GM18870 (cell line): Measurements from ENCODE around the gene NR3C2.

ENCODE experiments used
- ATAC-seq: cut with Tn5 transposase; IDR thresholded peaks from one replicate; pipeline ENCODE4 v1.9.1; 2021; ENCODE audit warnings: moderate library complexity; ENCODE audit not compliant: unreplicated experiment

NR3C2 gene

GRCh38 chr4:148268835-148269234 lies 173.4 kb downstream of the NR3C2 start:
- ATAC-seq, result no peak

DNA sequence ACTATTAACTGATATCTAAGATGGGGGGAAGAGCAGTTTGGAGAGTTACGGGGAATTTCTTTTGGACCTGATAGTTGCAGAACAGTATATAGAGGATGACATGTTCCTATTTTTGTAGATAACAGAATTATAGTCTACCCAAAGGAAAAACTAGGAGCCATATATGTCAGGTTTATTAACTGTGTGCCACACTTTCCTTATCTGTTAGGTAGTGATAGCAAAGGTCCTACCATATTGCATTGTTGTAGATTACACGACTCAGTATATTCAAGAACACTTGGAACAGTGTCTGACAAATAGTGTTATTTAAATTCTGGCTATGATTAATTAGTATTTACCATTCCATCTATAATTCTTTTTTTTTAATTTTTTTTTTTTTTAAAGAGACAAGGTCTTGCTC lies 175.3 kb downstream of the NR3C2 start:
- no peak for ATAC-seq

DNA sequence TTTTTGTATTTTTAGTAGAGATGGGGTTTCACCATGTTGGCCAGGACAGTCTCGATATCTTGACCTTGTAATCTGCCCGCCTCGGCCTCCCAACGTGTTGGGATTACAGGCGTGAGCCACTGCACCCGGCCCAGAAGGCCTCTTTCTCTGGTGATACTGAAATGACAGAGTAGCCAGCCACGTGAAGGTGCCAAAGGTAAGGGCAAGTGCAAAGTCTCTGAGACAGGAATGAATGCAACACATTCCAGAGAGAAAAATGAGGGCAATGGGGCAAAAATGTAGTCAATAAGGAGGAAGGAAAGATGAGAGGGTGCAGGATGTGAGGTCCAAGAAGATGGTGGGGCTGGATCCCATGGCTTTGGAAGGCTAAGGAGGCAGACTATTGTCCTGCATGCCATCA lies 176.0 kb downstream of the NR3C2 start:
- no peak for ATAC-seq

DNA sequence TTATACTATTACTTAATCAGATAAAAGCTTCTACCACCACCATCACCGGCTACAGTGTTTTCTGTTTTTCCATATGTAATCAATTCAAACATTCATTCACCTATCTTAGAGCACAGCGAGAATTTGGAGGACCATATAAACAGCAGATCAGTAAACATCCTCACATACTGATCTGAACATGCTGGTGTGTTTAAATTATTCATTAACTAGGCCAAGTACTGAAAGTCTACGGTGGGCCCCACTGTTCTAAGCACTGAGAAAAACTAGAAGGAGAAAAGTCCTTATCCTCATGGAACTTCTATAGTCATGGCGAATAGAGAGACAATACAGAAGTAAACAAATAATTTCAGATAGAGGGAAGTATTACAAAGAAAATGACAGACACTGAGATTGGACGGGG lies 176.6 kb downstream of the NR3C2 start:
- ATAC-seq, result no peak

DNA sequence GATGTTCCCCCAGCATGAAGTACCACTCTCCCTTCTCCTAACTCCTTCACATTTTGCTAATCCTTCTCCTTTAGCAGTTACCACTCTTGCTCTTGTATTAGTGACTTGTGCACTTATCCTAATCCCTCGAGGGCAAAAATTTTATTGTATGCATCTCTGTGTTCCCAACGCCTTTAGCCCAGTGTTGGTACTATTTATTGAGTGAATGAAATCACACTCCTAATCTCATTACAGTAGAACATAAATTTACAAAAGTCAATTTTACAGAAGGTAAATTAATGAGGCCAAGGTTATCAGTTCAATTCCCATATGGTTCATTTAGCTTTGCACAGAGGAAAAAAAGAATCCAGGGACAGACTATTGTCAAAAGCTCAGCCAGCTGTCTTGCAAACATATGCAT lies 178.4 kb downstream of the NR3C2 start:
- no peak for ATAC-seq

- ATAC-seq, result no peak
These were observed 179.1 kb downstream of the NR3C2 start for GRCh38 chr4:148263127-148263526.

DNA sequence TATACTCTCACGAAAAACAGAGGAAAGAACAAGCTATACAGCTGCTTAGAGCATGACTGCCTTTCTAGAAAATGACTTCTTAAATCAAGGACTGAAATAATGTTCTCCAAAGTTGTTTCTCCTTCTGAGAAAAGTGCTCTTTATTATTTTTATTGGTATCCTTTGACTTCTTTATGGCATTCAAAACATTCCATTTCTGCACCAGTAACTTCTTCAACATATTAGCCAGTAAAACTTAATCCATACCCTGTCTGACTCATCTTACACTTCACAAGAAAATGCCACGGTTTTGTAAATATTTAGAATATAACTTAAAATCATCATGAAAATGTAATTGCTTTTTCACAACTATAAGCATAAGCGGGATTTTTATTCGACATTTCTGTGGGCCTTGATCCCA lies 180.4 kb downstream of the NR3C2 start:
- no peak for ATAC-seq

DNA sequence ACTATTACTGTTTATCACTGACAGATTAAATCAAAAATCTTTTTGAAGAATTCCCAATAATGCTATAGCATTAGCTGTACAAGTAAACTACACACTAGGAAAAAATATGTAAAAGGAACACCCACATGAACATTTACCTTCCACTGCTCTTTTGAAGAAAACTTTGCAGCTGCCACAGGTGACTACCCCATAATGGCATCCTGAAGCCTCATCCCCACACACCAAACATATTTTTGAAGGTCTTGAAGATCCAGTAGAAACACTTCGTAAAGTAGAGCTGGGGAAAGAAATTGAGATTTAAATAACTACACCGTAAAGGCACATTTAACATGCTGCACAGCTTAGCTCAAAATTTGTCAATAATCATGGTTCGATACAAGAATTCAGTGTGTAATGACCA lies 182.4 kb downstream of the NR3C2 start:
- no peak for ATAC-seq

DNA sequence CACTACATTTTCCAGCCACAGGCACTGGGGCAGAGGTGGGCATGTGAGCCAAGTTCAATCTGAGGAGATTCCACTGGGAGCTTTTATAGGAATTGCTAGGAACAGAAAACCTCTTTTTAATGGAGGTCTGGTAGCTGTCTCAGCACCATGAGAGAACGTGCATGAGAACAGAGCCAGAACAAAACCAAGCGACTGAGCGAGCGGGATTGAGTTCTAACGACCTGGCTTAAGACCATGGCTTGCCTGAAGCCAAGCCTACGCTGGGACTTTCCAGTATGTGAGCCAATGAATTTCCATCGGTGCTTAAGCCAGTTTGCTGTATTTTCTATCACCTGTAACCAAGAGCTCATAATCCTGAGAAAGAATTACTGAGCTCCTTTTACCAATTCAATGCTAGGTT lies 183.7 kb downstream of the NR3C2 start:
- no peak for ATAC-seq

GRCh38 chr4:148255344-148255720 lies 186.9 kb downstream of the NR3C2 start:
- no peak for ATAC-seq

- ATAC-seq, result no peak
These were observed 187.4 kb downstream of the NR3C2 start for GRCh38 chr4:148254621-148255343.

GRCh38 chr4:148253768-148254167 lies 188.4 kb downstream of the NR3C2 start:
- ATAC-seq, result no peak

GRCh38 chr4:148248824-148249223 lies 193.4 kb downstream of the NR3C2 start:
- no peak for ATAC-seq

- no peak for ATAC-seq
These were observed 197.2 kb downstream of the NR3C2 start for GRCh38 chr4:148245015-148245414.

DNA sequence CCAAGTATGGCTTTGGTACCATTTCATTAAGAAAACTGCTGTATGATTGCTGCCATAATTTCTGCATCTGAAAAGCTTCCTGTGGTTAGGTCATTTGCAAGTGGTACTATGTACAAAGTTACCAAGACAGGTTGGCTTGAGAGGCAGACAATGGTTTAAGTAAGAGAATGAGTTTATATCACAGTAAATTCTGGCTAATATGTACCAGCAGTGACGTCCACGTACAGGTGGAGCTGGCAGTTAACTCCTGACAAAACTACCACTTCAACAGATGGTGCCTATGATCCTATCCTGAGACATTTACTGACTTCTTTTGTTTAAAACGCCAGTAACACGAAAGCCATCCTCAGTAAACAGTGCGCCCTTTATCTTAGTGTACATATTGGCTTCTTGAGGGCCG lies 198.4 kb downstream of the NR3C2 start:
- no peak for ATAC-seq

GRCh38 chr4:148240241-148240640 lies 202.0 kb downstream of the NR3C2 start:
- ATAC-seq, result no peak

GRCh38 chr4:148239494-148239985 lies 202.7 kb downstream of the NR3C2 start:
- no peak for ATAC-seq

DNA sequence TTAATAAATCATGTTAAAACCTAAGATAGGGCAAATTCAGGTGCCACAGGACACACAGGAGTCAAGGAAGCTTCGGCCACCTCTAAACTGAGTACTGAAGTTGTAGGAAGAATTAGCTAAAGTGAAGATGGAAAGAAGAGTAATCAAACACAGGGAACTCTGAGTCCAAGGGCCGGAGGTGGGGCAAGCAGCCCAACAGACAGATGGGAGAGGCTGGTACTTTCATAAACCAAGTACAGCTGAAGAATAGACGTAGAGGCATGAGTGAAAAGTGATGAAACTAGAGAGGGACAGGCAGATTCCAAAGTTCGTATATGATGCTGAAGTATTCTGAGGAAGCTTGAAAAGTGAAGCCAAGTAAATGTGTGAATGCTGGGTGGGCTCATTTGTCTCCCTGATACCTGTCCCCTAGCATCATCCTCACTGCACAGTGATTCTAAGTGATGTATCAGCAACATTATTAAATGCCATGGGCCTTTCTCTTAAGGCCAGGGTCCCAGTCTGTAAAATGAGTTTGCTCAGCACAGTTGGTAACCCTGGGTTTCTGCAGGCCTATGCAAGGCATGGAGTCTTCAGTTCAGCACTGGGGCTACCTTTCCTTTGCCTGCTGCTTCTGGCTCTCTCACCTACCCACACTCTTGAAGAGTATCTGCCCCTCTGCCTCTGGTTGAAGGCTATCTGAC lies 203.3 kb downstream of the NR3C2 start:
- no peak for ATAC-seq

GRCh38 chr4:148238086-148238485 lies 204.1 kb downstream of the NR3C2 start:
- no peak for ATAC-seq

- ATAC-seq, result no peak
These were observed 206.4 kb downstream of the NR3C2 start for GRCh38 chr4:148235809-148236208.

GRCh38 chr4:148229798-148230197 lies 212.4 kb downstream of the NR3C2 start:
- no peak for ATAC-seq

- ATAC-seq, result no peak
These were observed 213.2 kb downstream of the NR3C2 start for GRCh38 chr4:148229028-148229427.

DNA sequence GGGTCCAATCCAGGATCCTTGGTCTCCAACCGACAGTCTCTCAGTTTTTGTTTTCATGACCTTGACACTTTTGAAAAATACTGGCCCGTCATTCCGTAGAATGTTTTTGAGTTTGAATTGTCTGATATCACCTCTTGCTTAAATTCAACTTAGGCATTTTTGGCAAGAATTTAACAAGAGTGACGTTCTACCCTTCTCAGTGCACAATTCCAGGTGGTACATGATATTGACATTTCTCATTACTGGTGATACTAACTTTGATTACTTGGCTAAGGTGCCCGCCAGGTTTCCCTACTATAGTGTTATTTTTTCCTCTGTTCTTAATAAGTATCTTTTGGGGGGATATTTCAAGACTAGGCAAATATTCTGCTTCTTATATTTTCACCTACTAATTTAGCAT lies 215.1 kb downstream of the NR3C2 start:
- no peak for ATAC-seq
